IMR-90 (cell line): ENCODE data around the gene EXOC6B. TPM values are rescaled to one million over a fixed set of nuclear protein-coding genes. Genes with fewer than 3 reads are reported as not detected.

Source experiments
- ATAC-seq: fragments of 200-7000 bp; cut with Tn5 transposase; 2 replicates; pipeline ENCODE4 v1.9.1; 2020; ENCODE audit warnings: low read depth, mild to moderate bottlenecking, moderate library complexity
- BruUV-seq: library from RNA; stranded (reverse); fragments of 400-500 nt; replicated peaks from 2 replicates; lab custom pipeline; 2021; lab: Mats Ljungman, UMichigan
- CTCF ChIA-PET: fragments of 300-600 bp; formaldehyde crosslinking; extraction: SDS; loops from one replicate; lab custom pipeline; 2021; ENCODE audit warnings: antibody characterized with exemption; lab: Yijun Ruan, JAX
- POLR2A ChIA-PET: fragments of 300-600 bp; sonication (Branson Sonifier 250); formaldehyde crosslinking; loops from one replicate; lab custom pipeline; 2022; ENCODE audit warnings: antibody characterized with exemption; ENCODE audit not compliant: unreplicated experiment; lab: Charles Lee
- DNase-seq: peaks from one replicate; pipeline ENCODE4 v3.0.0; 2013
- H2AFZ ChIP-seq: replicated peaks from 2 replicates; pipeline ENCODE3; 2013; ENCODE audit warnings: low read length, mild to moderate bottlenecking; ENCODE audit not compliant: poor library complexity
- H2AK5ac ChIP-seq: 2 replicates; pipeline ENCODE4 v1.6.1; 2013; ENCODE audit warnings: low read depth, low read length, inconsistent platforms
- H2AK9ac ChIP-seq: replicated peaks from 2 replicates; pipeline ENCODE3; 2013; ENCODE audit warnings: mild to moderate bottlenecking, low read depth, low read length, moderate library complexity; ENCODE audit not compliant: poor library complexity
- H2BK120ac ChIP-seq: 2 replicates; pipeline ENCODE4 v1.6.1; 2013; ENCODE audit warnings: low read depth, low read length, inconsistent platforms
- H2BK15ac ChIP-seq: 3 replicates; pipeline ENCODE4 v1.6.1; 2013; ENCODE audit warnings: low read depth, low read length, inconsistent platforms
- H2BK20ac ChIP-seq: 2 replicates; pipeline ENCODE4 v1.6.1; 2013; ENCODE audit warnings: low read depth, mild to moderate bottlenecking, inconsistent platforms, low read length, moderate library complexity
- H2BK5ac ChIP-seq: 2 replicates; pipeline ENCODE4 v1.6.1; 2013; ENCODE audit warnings: mild to moderate bottlenecking, low read depth, low read length, inconsistent platforms; ENCODE audit not compliant: poor library complexity, severe bottlenecking
- H3K14ac ChIP-seq: replicated peaks from 2 replicates; pipeline ENCODE4 v1.6.1; 2013; ENCODE audit warnings: low read depth, low read length, inconsistent platforms
- H3K18ac ChIP-seq: 2 replicates; pipeline ENCODE4 v1.6.1; 2013; ENCODE audit warnings: low read depth, low read length, control low read depth
- H3K23ac ChIP-seq: 2 replicates; pipeline ENCODE4 v1.6.1; 2013; ENCODE audit warnings: low read depth, low read length, inconsistent platforms
- H3K27ac ChIP-seq: 2 replicates; pipeline ENCODE4 v1.5.1; 2013; ENCODE audit warnings: mild to moderate bottlenecking, control low read depth, low read length; ENCODE audit not compliant: insufficient read depth
- H3K27me3 ChIP-seq: 2 replicates; pipeline ENCODE4 v1.6.1; 2013; ENCODE audit warnings: low read length; ENCODE audit not compliant: control insufficient read depth, insufficient read depth
- H3K36me3 ChIP-seq: 2 replicates; pipeline ENCODE4 v1.6.1; 2013; ENCODE audit warnings: low read length, mixed read lengths; ENCODE audit not compliant: control insufficient read depth, insufficient read depth
- H3K4ac ChIP-seq: 2 replicates; pipeline ENCODE4 v1.6.1; 2013; ENCODE audit warnings: low read depth, low read length, inconsistent platforms
- H3K4me1 ChIP-seq: 2 replicates; pipeline ENCODE4 v1.6.1; 2013; ENCODE audit warnings: low read length, mixed read lengths; ENCODE audit not compliant: control insufficient read depth, insufficient read depth
- H3K4me2 ChIP-seq: 2 replicates; pipeline ENCODE4 v1.6.1; 2013; ENCODE audit warnings: low read depth, mild to moderate bottlenecking, control low read depth, low read length, moderate library complexity
- H3K4me3 ChIP-seq: 2 replicates; pipeline ENCODE4 v1.5.1; 2013; ENCODE audit warnings: low read depth, mild to moderate bottlenecking, control low read depth, low read length, moderate library complexity; ENCODE audit not compliant: insufficient read depth
- H3K56ac ChIP-seq: 2 replicates; pipeline ENCODE4 v1.6.1; 2013; ENCODE audit warnings: low read length, inconsistent platforms; ENCODE audit not compliant: insufficient read depth; ENCODE audit errors: extremely low read depth
- H3K79me1 ChIP-seq, 2 experiments: 2 replicates each; pipeline ENCODE4 v1.6.1; 2013; ENCODE audit warnings: low read length in 2 of 2, inconsistent platforms in 1 of 2, low read depth in 1 of 2
- H3K9ac ChIP-seq: 2 replicates; pipeline ENCODE4 v1.6.1; 2013; ENCODE audit warnings: low read depth, low read length, control low read depth
- H3K9me1 ChIP-seq: 2 replicates; pipeline ENCODE4 v1.6.1; 2013; ENCODE audit warnings: low read length, inconsistent platforms; ENCODE audit not compliant: insufficient read depth
- H3K9me3 ChIP-seq: 2 replicates; pipeline ENCODE4 v1.6.1; 2013; ENCODE audit warnings: low read length; ENCODE audit not compliant: control insufficient read depth, insufficient read depth
- H4K20me1 ChIP-seq: 2 replicates; pipeline ENCODE4 v1.6.1; 2013; ENCODE audit warnings: low read length, inconsistent platforms; ENCODE audit not compliant: insufficient read depth
- H4K5ac ChIP-seq: 2 replicates; pipeline ENCODE4 v1.6.1; 2013; ENCODE audit warnings: mild to moderate bottlenecking, low read depth, low read length, control low read depth
- H4K8ac ChIP-seq, 2 experiments: 2 replicates each; pipeline ENCODE4 v1.6.1; 2013; ENCODE audit warnings: low read depth in 2 of 2, low read length in 2 of 2, control low read depth in 1 of 2, inconsistent platforms in 1 of 2
- H4K91ac ChIP-seq: 2 replicates; pipeline ENCODE4 v1.6.1; 2013; ENCODE audit warnings: low read depth, low read length, inconsistent platforms; ENCODE audit not compliant: insufficient read depth
- BHLHE40 ChIP-seq: fragments of 150-350 bp; IDR thresholded peaks from 2 replicates; pipeline ENCODE4 v1.6.1; 2016; ENCODE audit warnings: mild to moderate bottlenecking, low read depth, low read length
- CHD1 ChIP-seq: IDR thresholded peaks from 2 replicates; pipeline ENCODE4 v1.6.1; 2012; ENCODE audit warnings: low read depth, low read length, improper control_type of control experiment
- ELK1 ChIP-seq: fragments of 150-350 bp; IDR thresholded peaks from 2 replicates; pipeline ENCODE4 v1.6.1; 2016; ENCODE audit warnings: low read depth, mild to moderate bottlenecking, low read length, moderate library complexity, borderline replicate concordance
- FOS ChIP-seq: fragments of 150-350 bp; IDR thresholded peaks from 2 replicates; pipeline ENCODE4 v1.6.1; 2016; ENCODE audit warnings: low read depth, low read length
- MAFK ChIP-seq: IDR thresholded peaks from 2 replicates; pipeline ENCODE4 v1.6.1; 2012; ENCODE audit warnings: low read depth, low read length, improper control_type of control experiment
- MAZ ChIP-seq: IDR thresholded peaks from 2 replicates; pipeline ENCODE4 v1.6.1; 2012; ENCODE audit warnings: low read depth, mild to moderate bottlenecking, low read length, improper control_type of control experiment, moderate library complexity, borderline replicate concordance
- MXI1 ChIP-seq: IDR thresholded peaks from 2 replicates; pipeline ENCODE4 v1.6.1; 2012; ENCODE audit warnings: low read depth, mild to moderate bottlenecking, low read length, moderate library complexity, borderline replicate concordance
- POLR2A ChIP-seq: IDR thresholded peaks from 2 replicates; pipeline ENCODE4 v1.6.1; 2012; ENCODE audit warnings: mild to moderate bottlenecking, low read depth, low read length
- RAD21 ChIP-seq: IDR thresholded peaks from 2 replicates; pipeline ENCODE4 v1.6.1; 2012; ENCODE audit warnings: low read length, improper control_type of control experiment
- RCOR1 ChIP-seq: IDR thresholded peaks from 2 replicates; pipeline ENCODE4 v1.6.1; 2012; ENCODE audit warnings: mild to moderate bottlenecking, low read length, improper control_type of control experiment; ENCODE audit not compliant: insufficient replicate concordance
- RFX5 ChIP-seq: IDR thresholded peaks from 2 replicates; pipeline ENCODE4 v1.8.0; 2012; ENCODE audit warnings: low read depth, mild to moderate bottlenecking, low read length, moderate library complexity
- SMC3 ChIP-seq: fragments of 150-350 bp; IDR thresholded peaks from 2 replicates; pipeline ENCODE4 v1.6.1; 2016; ENCODE audit warnings: low read depth, mild to moderate bottlenecking, antibody characterized with exemption, low read length, moderate library complexity
- USF2 ChIP-seq: fragments of 150-350 bp; IDR thresholded peaks from 2 replicates; pipeline ENCODE4 v1.6.1; 2017; ENCODE audit warnings: mild to moderate bottlenecking, antibody characterized with exemption, low read length, low read depth
- WGBS, 2 experiments: methylation state at CpG; one replicate each; pipeline versions ENCODE4 v1.1.5 to v1.1.7; 2013; ENCODE audit warnings: missing lambda C conversion rate in 2 of 2; ENCODE audit not compliant: insufficient read length in 1 of 2; ENCODE audit errors: extremely low coverage in 2 of 2; 5-methylcytosine and 5-hydroxymethylcytosine counted together
- dilution Hi-C: fragments of 300-500 bp; cut with HindIII; formaldehyde crosslinking; loops from one replicate; pipeline ENCODE4 v1.14.3; 2018; ENCODE audit warnings: low sequenced_read_pairs; ENCODE audit not compliant: unreplicated experiment
- in situ Hi-C: fragments of 300-500 bp; cut with MboI; formaldehyde crosslinking; loops from 3 replicates; pipeline ENCODE4 v1.14.3; 2019; ENCODE audit warnings: low sequenced_read_pairs, inconsistent platforms, mixed read lengths
- intact Hi-C: fragments of 100-400 bp; cut with micrococcal nuclease; formaldehyde crosslinking; loops from 2 replicates; pipeline ENCODE4 v1.10.0; 2022
- polyA plus RNA-seq, 3 experiments: library from polyadenylated mRNA; depleted of rRNA; stranded (reverse); fragments of >200 nt; gene quantifications; 2 replicates each; pipeline ENCODE4 v1.2.3, GENCODE V29; 2012; ENCODE audit warnings: low replicate concordance in 1 of 3
- total RNA-seq: library from RNA; depleted of rRNA; stranded (reverse); fragments of >200 nt; gene quantifications from 2 replicates; pipeline ENCODE4 v1.2.3, GENCODE V29; 2012

Gene EXOC6B
- total and polyA plus RNA-seq, 2 of the 4 experiments (the other 2 are of a cell fraction) = 10.2 to 29.4 TPM

DNA sequence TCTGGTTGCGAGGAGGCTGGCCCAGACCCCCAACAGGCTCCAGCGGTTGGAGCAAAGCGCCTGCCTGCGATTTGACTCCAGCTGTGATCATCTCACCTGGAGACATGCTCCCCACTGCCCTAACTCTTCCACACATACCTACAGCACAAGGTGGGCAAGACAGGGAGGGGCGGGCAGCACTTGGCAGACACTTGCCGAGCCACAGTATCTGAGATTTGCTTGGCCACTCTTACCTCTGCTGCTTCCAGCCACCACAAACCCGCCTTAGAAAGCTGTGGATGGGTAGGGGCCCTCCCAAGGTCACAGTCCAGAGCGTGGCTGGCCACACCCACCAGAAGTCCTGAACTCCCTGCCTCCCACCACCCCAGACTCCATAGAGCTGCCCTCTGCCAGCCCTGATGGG is 686.4 kb downstream of the EXOC6B start:
- Histone ChIP-seq H3K23ac (no peak overlapping the region), H3K18ac (no peak overlapping the region), H3K9ac (no peak overlapping the region), H3K9me3 (no peaks in the 10 kb centered on the region; the same call in 1 of the 2 replicates), H4K8ac (no peak overlapping the region), H4K20me1 (no peaks in the 10 kb centered on the region), H2AFZ (no peak overlapping the region), H3K36me3 (no peaks in the 10 kb centered on the region), H2BK5ac (no peak overlapping the region), H4K91ac (no peak overlapping the region), H2AK5ac (no peak overlapping the region), H3K14ac (no peak overlapping the region), H2BK120ac (no peak overlapping the region), H3K4me2 (no peak overlapping the region), H2AK9ac (no peak overlapping the region), H3K56ac (no peak overlapping the region), H3K79me1 (no peaks in the 10 kb centered on the region), H2BK15ac (no peak overlapping the region), H4K5ac (no peak overlapping the region), H3K4ac (no peak overlapping the region), H3K9me1 (no peaks in the 10 kb centered on the region), H3K27ac (no peak overlapping the region), H2BK20ac (no peak overlapping the region), H3K4me3 (no peak overlapping the region), H3K27me3 (peaks cover 46% of the 10 kb centered on the region), H3K4me1 (peaks cover 3% of the 10 kb centered on the region; the same call in 1 of the 2 replicates)
- ATAC-seq (no peak), DNase-seq (no peak)
- in situ Hi-C loops = no loop called here
- 87% methylated on average over 3 of the region's 8 CpGs; no CpG with 5 or more reads in 1 of the 2 experiments for WGBS, 2 experiments
- intact Hi-C loops = loop anchor here (5.0 kb wide), 2 partner anchors 527 to 592 kb away; no protein-coding TSS in a partner anchor
- POLR2A ChIA-PET = no interaction called here
- dilution Hi-C loops = no loop called here
- BruUV-seq = no TSS peak
- no peak for TF ChIP-seq CHD1
- TF ChIP-seq MXI1 = no peak
- no peak for TF ChIP-seq RFX5
- no peak for TF ChIP-seq SMC3
- no peak for TF ChIP-seq BHLHE40
- no peak for TF ChIP-seq POLR2A
- TF ChIP-seq RCOR1 = no peak
- TF ChIP-seq USF2 = no peak
- no peak for TF ChIP-seq MAFK
- no peak for TF ChIP-seq RAD21
- TF ChIP-seq ELK1 = no peak
- no peak for TF ChIP-seq MAZ
- TF ChIP-seq FOS = no peak
- CTCF ChIA-PET = no interaction called here
